IMR-90 (cell line): Measurements from ENCODE around the gene EPB41L3.

Experiments used
- CTCF ChIP-seq: conservative IDR thresholded peaks from 2 replicates; pipeline ENCODE4 v1.5.1; 2012; ENCODE audit warnings: mild to moderate bottlenecking, low read depth, low read length, improper control_type of control experiment
- POLR2A ChIP-seq: IDR thresholded peaks from 2 replicates; pipeline ENCODE4 v1.6.1; 2012; ENCODE audit warnings: mild to moderate bottlenecking, low read depth, low read length
- RAD21 ChIP-seq: IDR thresholded peaks from 2 replicates; pipeline ENCODE4 v1.6.1; 2012; ENCODE audit warnings: low read length, improper control_type of control experiment

DNA sequence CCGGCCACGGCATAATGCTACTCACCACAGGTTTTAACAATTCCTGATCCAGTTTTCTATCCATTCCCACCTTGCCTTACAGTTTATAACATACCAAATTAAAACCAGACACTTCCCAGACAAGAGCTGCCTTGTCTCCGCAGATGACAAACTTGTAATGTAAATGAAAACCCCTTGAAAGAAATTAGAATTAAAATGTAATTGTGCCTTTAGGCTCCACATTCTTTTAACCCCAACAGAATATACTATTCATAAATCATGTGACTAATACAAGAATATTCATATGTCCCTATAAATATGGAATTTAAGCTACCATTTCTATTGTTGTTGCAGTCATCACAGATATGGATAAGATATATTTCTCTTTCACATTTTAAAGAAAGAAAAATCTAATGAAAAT is 178.4 kb downstream of the EPB41L3 start:
- TF ChIP-seq RAD21 (no peak), POLR2A (no peak), CTCF (no peak)
